Measurements from ENCODE around the gene MTPN.

MTPN gene

GRCh38 chr7:135898226-135898625 lies 78.9 kb downstream of the MTPN start:
- no peak overlapping the region for H3K4me3 ChIP-seq (ENCODE audit: low read depth, low read length)
- no peak for TF ChIP-seq CTCF (IDR thresholded peaks at IDR 0.05; ENCODE audit: borderline replicate concordance, insufficient read depth, low read depth, low read length)

- no peak overlapping the region for H3K4me3 ChIP-seq (ENCODE audit: low read depth, low read length)
- no peak for TF ChIP-seq CTCF (IDR thresholded peaks at IDR 0.05; ENCODE audit: borderline replicate concordance, insufficient read depth, low read depth, low read length)
These were observed 82.3 kb downstream of the MTPN start for GRCh38 chr7:135894816-135895215.

GRCh38 chr7:135889823-135890222 lies 87.3 kb downstream of the MTPN start:
- no peak for TF ChIP-seq CTCF (IDR thresholded peaks at IDR 0.05; ENCODE audit: borderline replicate concordance, insufficient read depth, low read depth, low read length)
- H3K4me3 ChIP-seq (ENCODE audit: low read depth, low read length): no peak overlapping the region

GRCh38 chr7:135888740-135889139 lies 88.4 kb downstream of the MTPN start:
- no peak for TF ChIP-seq CTCF (IDR thresholded peaks at IDR 0.05; ENCODE audit: borderline replicate concordance, insufficient read depth, low read depth, low read length)
- no peak overlapping the region for H3K4me3 ChIP-seq (ENCODE audit: low read depth, low read length)

- TF ChIP-seq CTCF (IDR thresholded peaks at IDR 0.05; ENCODE audit: borderline replicate concordance, insufficient read depth, low read depth, low read length): no peak
- H3K4me3 ChIP-seq (ENCODE audit: low read depth, low read length): no peak overlapping the region
These were observed 90.6 kb downstream of the MTPN start for GRCh38 chr7:135886345-135887132.

- TF ChIP-seq CTCF (IDR thresholded peaks at IDR 0.05; ENCODE audit: borderline replicate concordance, insufficient read depth, low read depth, low read length): no peak
- H3K4me3 ChIP-seq (ENCODE audit: low read depth, low read length): no peak overlapping the region
These were observed 92.5 kb downstream of the MTPN start for GRCh38 chr7:135884495-135885232.

- no peak for TF ChIP-seq CTCF (IDR thresholded peaks at IDR 0.05; ENCODE audit: borderline replicate concordance, insufficient read depth, low read depth, low read length)
- no peak overlapping the region for H3K4me3 ChIP-seq (ENCODE audit: low read depth, low read length)
These were observed 97.9 kb downstream of the MTPN start for GRCh38 chr7:135879233-135879632.
